Midbrain (tissue), 1 donor: ENCODE data around the gene SPIC.

Experiments
- DNase-seq: peaks from one replicate; lab custom pipeline; 2025; lab: John Stamatoyannopoulos, UW

The SPIC gene

GRCh38 chr12:101536069-101536674 lies 61.0 kb downstream of the SPIC start:
- no peak for DNase-seq
